H9 (cell line): ENCODE data around the gene SLC14A1. TPM values are rescaled to one million over a fixed set of nuclear protein-coding genes. Genes with fewer than 3 reads are reported as not detected.

Source experiments
- DNase-seq: peaks from one replicate; pipeline ENCODE4 v3.0.0-alpha.2; 2017
- H2AFZ ChIP-seq: one replicate; pipeline ENCODE4 v1.6.1; 2013; ENCODE audit warnings: mild to moderate bottlenecking, low read length, control low read depth, moderate library complexity
- H2AK5ac ChIP-seq: 2 replicates; pipeline ENCODE4 v1.6.1; 2013; ENCODE audit warnings: low read length, control low read depth, mixed read lengths; ENCODE audit not compliant: insufficient read length
- H2BK120ac ChIP-seq: one replicate; pipeline ENCODE4 v1.6.1; 2013; ENCODE audit warnings: low read depth, mild to moderate bottlenecking, low read length, control low read depth, inconsistent platforms; ENCODE audit not compliant: poor library complexity, severe bottlenecking
- H2BK12ac ChIP-seq: 2 replicates; pipeline ENCODE4 v1.6.1; 2013; ENCODE audit warnings: low read length, control low read depth, mixed read lengths, low read depth; ENCODE audit not compliant: insufficient read length
- H2BK15ac ChIP-seq: 2 replicates; pipeline ENCODE4 v1.6.1; 2013; ENCODE audit warnings: low read depth, low read length, control low read depth
- H2BK20ac ChIP-seq: one replicate; pipeline ENCODE4 v1.6.1; 2013; ENCODE audit warnings: low read depth, mild to moderate bottlenecking, low read length, control low read depth, inconsistent platforms; ENCODE audit not compliant: poor library complexity, severe bottlenecking
- H2BK5ac ChIP-seq: 2 replicates; pipeline ENCODE4 v1.6.1; 2013; ENCODE audit warnings: low read length, control low read depth, mixed read lengths; ENCODE audit not compliant: insufficient read length
- H3K14ac ChIP-seq: 2 replicates; pipeline ENCODE4 v1.6.1; 2013; ENCODE audit warnings: low read length, control low read depth; ENCODE audit not compliant: insufficient read depth
- H3K18ac ChIP-seq: 2 replicates; pipeline ENCODE4 v1.6.1; 2013; ENCODE audit warnings: low read depth, mild to moderate bottlenecking, mixed read lengths, low read length, control low read depth; ENCODE audit not compliant: insufficient read length
- H3K23ac ChIP-seq: 2 replicates; pipeline ENCODE4 v1.6.1; 2013; ENCODE audit warnings: low read length, control low read depth, mixed read lengths, low read depth; ENCODE audit not compliant: insufficient read length
- H3K23me2 ChIP-seq: 2 replicates; pipeline ENCODE4 v1.6.1; 2013; ENCODE audit warnings: low read depth, mild to moderate bottlenecking, mixed read lengths, low read length, control low read depth; ENCODE audit not compliant: insufficient read length, poor library complexity, severe bottlenecking
- H3K27ac ChIP-seq: 2 replicates; pipeline ENCODE4 v1.5.1; 2013; ENCODE audit warnings: low read length, control low read depth, mixed read lengths, low read depth; ENCODE audit not compliant: insufficient read length
- H3K27me3 ChIP-seq: 2 replicates; pipeline ENCODE4 v1.6.1; 2013; ENCODE audit warnings: low read length, control low read depth, inconsistent platforms; ENCODE audit not compliant: insufficient read depth
- H3K4ac ChIP-seq: 2 replicates; pipeline ENCODE4 v1.6.1; 2013; ENCODE audit warnings: low read depth, mild to moderate bottlenecking, control low read depth, inconsistent platforms, low read length, moderate library complexity
- H3K4me1 ChIP-seq: 2 replicates; pipeline ENCODE4 v1.6.1; 2013; ENCODE audit warnings: low read length, control low read depth, inconsistent platforms; ENCODE audit not compliant: insufficient read depth
- H3K4me2 ChIP-seq: 2 replicates; pipeline ENCODE4 v1.6.1; 2013; ENCODE audit warnings: low read length, control low read depth, mixed read lengths; ENCODE audit not compliant: insufficient read length, insufficient read depth
- H3K56ac ChIP-seq: 2 replicates; pipeline ENCODE4 v1.6.1; 2013; ENCODE audit warnings: low read depth, mild to moderate bottlenecking, mixed read lengths, low read length, control low read depth; ENCODE audit not compliant: insufficient read length
- H3K79me1 ChIP-seq: 2 replicates; pipeline ENCODE4 v1.6.1; 2013; ENCODE audit warnings: low read depth, mild to moderate bottlenecking, moderate library complexity, low read length, control low read depth, inconsistent platforms; ENCODE audit not compliant: insufficient read depth, poor library complexity, severe bottlenecking
- H3K79me2 ChIP-seq: 2 replicates; pipeline ENCODE4 v1.6.1; 2013; ENCODE audit warnings: low read length, control low read depth, inconsistent platforms; ENCODE audit not compliant: insufficient read depth
- H3K9ac ChIP-seq: 2 replicates; pipeline ENCODE4 v1.6.1; 2013; ENCODE audit warnings: low read length, control low read depth, mixed read lengths; ENCODE audit not compliant: insufficient read length; ENCODE audit errors: extremely low read depth
- H3K9me3 ChIP-seq: one replicate; pipeline ENCODE4 v1.6.1; 2013; ENCODE audit warnings: low read depth, low read length, inconsistent platforms; ENCODE audit not compliant: control insufficient read depth
- H3T11ph ChIP-seq: one replicate; pipeline ENCODE4 v1.6.1; 2013; ENCODE audit warnings: mild to moderate bottlenecking, low read length, control low read depth, inconsistent platforms
- H4K20me1 ChIP-seq: one replicate; pipeline ENCODE4 v1.6.1; 2013; ENCODE audit not compliant: control insufficient read depth, insufficient read length, insufficient read depth
- H4K5ac ChIP-seq: 2 replicates; pipeline ENCODE4 v1.6.1; 2013; ENCODE audit warnings: low read depth, mild to moderate bottlenecking, mixed read lengths, low read length, control low read depth; ENCODE audit not compliant: insufficient read length
- H4K8ac ChIP-seq: replicated peaks from 2 replicates; pipeline ENCODE4 v1.6.1; 2013; ENCODE audit warnings: low read length, control low read depth, mixed read lengths, low read depth; ENCODE audit not compliant: insufficient read length
- H4K91ac ChIP-seq: 2 replicates; pipeline ENCODE4 v1.6.1; 2013; ENCODE audit warnings: low read depth, mild to moderate bottlenecking, moderate library complexity, mixed read lengths, low read length, control low read depth; ENCODE audit not compliant: insufficient read length
- H3K27ac Mint-ChIP-seq, 3 experiments: 2 replicates in 2 of 3; 3 replicates in 1 of 3; pipeline ENCODE4 v1.8.0; 2020 to 2021; ENCODE audit warnings: mixed read lengths in 3 of 3, mild to moderate bottlenecking in 1 of 3, moderate library complexity in 1 of 3
- H3K27me3 Mint-ChIP-seq: 2 replicates; pipeline ENCODE4 v1.8.0; 2021; ENCODE audit warnings: low read depth, mild to moderate bottlenecking, moderate library complexity, mixed read lengths
- H3K36me3 Mint-ChIP-seq, 3 experiments: 2 replicates in 2 of 3; 3 replicates in 1 of 3; pipeline ENCODE4 v1.8.0; 2020 to 2021; ENCODE audit warnings: low read depth in 3 of 3, mixed read lengths in 3 of 3; ENCODE audit not compliant: insufficient read depth in 1 of 3
- H3K4me1 Mint-ChIP-seq, 2 experiments: 2 replicates each; pipeline ENCODE4 v1.8.0; 2020; ENCODE audit warnings: mixed read lengths in 2 of 2
- H3K4me3 Mint-ChIP-seq, 2 experiments: 2 replicates in 1 of 2; 3 replicates in 1 of 2; pipeline ENCODE4 v1.8.0; 2020 to 2021; ENCODE audit warnings: mild to moderate bottlenecking in 2 of 2, mixed read lengths in 2 of 2, moderate library complexity in 1 of 2
- H3K9me3 Mint-ChIP-seq, 2 experiments: 2 replicates in 1 of 2; 3 replicates in 1 of 2; pipeline ENCODE4 v1.8.0; 2020; ENCODE audit warnings: mild to moderate bottlenecking in 2 of 2, mixed read lengths in 2 of 2, moderate library complexity in 1 of 2
- CTCF ChIP-seq: fragments of 200-600 bp; sonication (generic); conservative IDR thresholded peaks from 3 replicates; pipeline ENCODE4 v1.8.0; 2021; ENCODE audit warnings: antibody characterized with exemption, mild to moderate bottlenecking
- total RNA-seq: library from RNA; stranded (reverse); gene quantifications from 2 replicates; pipeline ENCODE4 v1.2.1, GENCODE V29; 2021

SLC14A1 gene
- total RNA-seq, 1 experiment from 2014 or later = not detected

GRCh38 chr18:45712061-45712460 lies 11.9 kb upstream of the SLC14A1 start:
- Histone ChIP-seq H4K20me1 (no peaks in the 10 kb centered on the region), H3K9ac (no peak overlapping the region), H3K9me3 (peaks cover 20% of the 10 kb centered on the region), H2BK5ac (no peak overlapping the region), H2AK5ac (no peak overlapping the region), H3K56ac (no peak overlapping the region), H3K14ac (no peak overlapping the region), H3K27ac (no peak overlapping the region), H3K23me2 (no peaks in the 10 kb centered on the region), H3T11ph (no peak overlapping the region), H2AFZ (no peak overlapping the region), H3K23ac (no peak overlapping the region), H3K4me2 (no peak overlapping the region), H2BK12ac (no peak overlapping the region), H4K5ac (no peak overlapping the region), H2BK15ac (no peak overlapping the region), H2BK120ac (no peak overlapping the region), H2BK20ac (no peak overlapping the region), H3K79me2 (no peaks in the 10 kb centered on the region), H3K27me3 (no peaks in the 10 kb centered on the region), H3K4me1 (no peaks in the 10 kb centered on the region), H3K4ac (no peak overlapping the region), H4K91ac (no peak overlapping the region), H3K79me1 (no peaks in the 10 kb centered on the region), H3K18ac (no peak overlapping the region), H4K8ac (no peak overlapping the region)
- Mint-ChIP-seq H3K36me3 (peaks cover 2 to 18% (median 14%) of the 10 kb centered on the region in 3 experiments; a peak in 5 of 7 replicates), H3K27me3 (no peaks in the 10 kb centered on the region; the same call in none of the 2 replicates), H3K27ac (no peak overlapping the region), H3K4me1 (no peaks in the 10 kb centered on the region; a peak in 1 of 4 replicates), H3K9me3 (peaks cover 21 to 26% of the 10 kb centered on the region in 2 experiments), H3K4me3 (no peak overlapping the region)
- TF ChIP-seq CTCF = no peak
- no peak for DNase-seq
